Activated naive CD8-positive, alpha-beta T cell treated with anti-CD3 and anti-CD28 coated beads, Interleukin-2, amount 10 ng/mL, durations not matched to agents 7 days and 5 days (primary cell): ENCODE data around the gene CYTH2. TPM values are rescaled to one million over a fixed set of nuclear protein-coding genes. Genes with fewer than 3 reads are reported as not detected.
A peak's percentile ranks its signal among the peaks of the same experiment; 100 is the strongest.
"Not testable (repeated sequence)": the region's sequence is repeated elsewhere in the genome, so short reads cannot be mapped to it uniquely, and the experiment has no call there.

Experiments used
- ATAC-seq: fragments of 150-1000 bp; cut with Tn5 transposase; one replicate; pipeline ENCODE4 v1.10.0; 2021; ENCODE audit warnings: low read depth, moderate library complexity
- POLR2A ChIA-PET: fragments of 350-600 bp; sonication (Branson Sonifier 250); formaldehyde crosslinking; loops from one replicate; lab custom pipeline; 2021; ENCODE audit warnings: antibody characterized with exemption; lab: Charles Lee
- DNase-seq: peaks from one replicate; pipeline ENCODE4 v3.0.0; 2021
- H3K27ac Mint-ChIP-seq: one replicate; pipeline ENCODE4 v1.8.0; 2022; ENCODE audit warnings: mild to moderate bottlenecking, mixed read lengths
- H3K27me3 Mint-ChIP-seq: one replicate; pipeline ENCODE4 v1.8.0; 2022; ENCODE audit warnings: mild to moderate bottlenecking, moderate library complexity, mixed read lengths
- H3K36me3 Mint-ChIP-seq: one replicate; pipeline ENCODE4 v1.8.0; 2021; ENCODE audit warnings: mild to moderate bottlenecking, mixed read lengths
- H3K4me1 Mint-ChIP-seq: one replicate; pipeline ENCODE4 v1.8.0; 2021; ENCODE audit warnings: mixed read lengths
- H3K4me3 Mint-ChIP-seq: one replicate; pipeline ENCODE4 v1.8.0; 2022; ENCODE audit warnings: mild to moderate bottlenecking, moderate library complexity, mixed read lengths
- H3K9me3 Mint-ChIP-seq: one replicate; pipeline ENCODE4 v1.8.0; 2021; ENCODE audit warnings: mixed read lengths
- total RNA-seq, 2 experiments: library from RNA; stranded (reverse); gene quantifications; one replicate each; pipeline ENCODE4 v1.2.3, GENCODE V29; 2021

Gene CYTH2
- total RNA-seq, 2 experiments from 2014 or later: 57.6 to 59.1 TPM

DNA sequence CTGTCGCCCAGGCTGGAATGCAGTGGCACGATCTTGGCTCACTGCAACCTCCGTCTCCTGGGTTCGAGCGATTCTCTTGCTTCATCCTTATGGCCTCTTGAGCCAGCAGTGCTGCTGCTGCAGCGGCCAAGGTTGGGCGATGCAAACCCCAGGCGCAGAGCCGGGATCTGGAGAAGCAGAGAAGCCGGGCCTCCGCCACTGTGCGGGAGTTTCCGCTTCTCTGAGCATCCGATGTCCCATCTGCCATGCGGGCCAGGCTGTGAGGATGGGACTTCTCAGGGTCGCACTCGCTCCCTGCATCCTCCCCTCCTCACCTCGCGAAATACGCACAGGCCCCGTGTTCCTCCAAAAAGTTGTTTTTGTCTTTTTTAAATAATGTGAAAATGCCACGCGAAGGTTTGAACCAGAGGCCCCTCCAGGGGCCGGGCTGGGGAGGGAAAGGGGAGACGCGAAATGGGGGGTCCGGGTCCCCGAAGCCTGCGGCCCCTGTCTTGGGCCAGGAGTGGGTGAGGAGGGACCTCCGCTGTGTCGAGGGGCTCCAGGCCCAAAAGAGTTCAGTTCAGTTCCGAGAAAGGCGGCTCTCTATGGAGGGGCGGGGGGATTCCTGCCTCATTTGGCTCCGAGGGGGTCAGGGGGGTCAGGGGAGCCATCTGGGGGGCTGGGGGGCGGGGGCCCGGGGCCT lies 15.9 kb downstream of the CYTH2 start:
- Mint-ChIP-seq H3K27me3 (no peaks in the 10 kb centered on the region), H3K36me3 (no peaks in the 10 kb centered on the region), H3K4me3 (no peak overlapping the region), H3K27ac (no peak overlapping the region), H3K4me1 (peaks cover 17% of the 10 kb centered on the region), H3K9me3 (no peaks in the 10 kb centered on the region)
- no peak for ATAC-seq
- POLR2A ChIA-PET: no interaction called here
- no peak for DNase-seq

DNA sequence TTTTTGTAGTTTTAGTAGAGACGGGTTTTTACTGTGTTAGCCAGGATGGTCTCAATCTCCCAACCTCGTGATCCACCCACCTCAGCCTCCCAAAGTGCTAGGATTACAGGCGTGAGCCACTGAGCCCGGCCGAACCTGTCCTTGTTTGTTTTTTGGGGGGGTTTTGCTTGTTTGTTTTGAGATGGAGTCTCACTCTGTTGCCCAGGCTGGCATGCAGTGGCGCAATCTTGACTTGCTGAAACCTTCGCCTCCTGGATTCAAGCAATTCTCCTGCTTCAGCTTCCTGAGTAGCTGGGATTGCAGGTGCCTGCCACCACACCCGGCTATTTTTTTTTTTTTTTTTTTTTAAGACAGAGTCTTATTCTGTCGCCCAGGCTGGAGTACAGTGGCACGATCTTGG lies 17.5 kb downstream of the CYTH2 start:
- not testable (repeated sequence) for ATAC-seq, H3K9me3 Mint-ChIP-seq, DNase-seq, H3K27ac Mint-ChIP-seq, H3K4me3 Mint-ChIP-seq, H3K36me3 Mint-ChIP-seq
- POLR2A ChIA-PET: interaction anchor here (1.7 kb wide), 1 partner anchor 98 kb away, joined by 3 read pairs; no protein-coding TSS in a partner anchor
- Mint-ChIP-seq H3K27me3 (peaks cover 11% of the 10 kb centered on the region), H3K4me1 (peaks cover 14% of the 10 kb centered on the region)

DNA sequence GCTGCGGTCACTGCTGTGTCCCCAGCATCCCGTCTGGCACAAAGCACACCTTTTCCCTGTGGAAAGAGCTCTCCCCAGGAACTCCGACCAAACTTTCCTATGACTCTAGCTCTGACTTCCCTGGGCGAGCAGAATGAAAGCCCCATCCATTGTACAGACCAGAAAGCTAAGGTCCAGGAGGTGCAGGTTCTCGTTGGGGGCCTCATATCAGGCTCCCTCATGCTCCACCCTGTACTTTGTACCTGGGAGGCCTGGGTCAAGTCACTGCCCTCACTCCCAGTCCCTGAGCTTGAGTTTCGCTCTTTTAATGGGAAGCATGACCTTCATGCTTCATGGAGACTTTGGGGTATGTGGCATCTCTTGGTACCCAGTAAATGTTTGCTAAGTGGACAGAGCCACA lies 18.4 kb downstream of the CYTH2 start:
- peaks cover 13% of the 10 kb centered on the region for H3K27me3 Mint-ChIP-seq
- H3K4me3 Mint-ChIP-seq: no peak overlapping the region
- no peaks in the 10 kb centered on the region for H3K36me3 Mint-ChIP-seq
- no peak for ATAC-seq
- peaks cover 14% of the 10 kb centered on the region for H3K4me1 Mint-ChIP-seq
- no peak for DNase-seq
- no peaks in the 10 kb centered on the region for H3K9me3 Mint-ChIP-seq
- H3K27ac Mint-ChIP-seq: no peak overlapping the region
- POLR2A ChIA-PET: interaction anchor here (1.7 kb wide), 1 partner anchor 97 kb away, joined by 3 read pairs; no protein-coding TSS in a partner anchor

DNA sequence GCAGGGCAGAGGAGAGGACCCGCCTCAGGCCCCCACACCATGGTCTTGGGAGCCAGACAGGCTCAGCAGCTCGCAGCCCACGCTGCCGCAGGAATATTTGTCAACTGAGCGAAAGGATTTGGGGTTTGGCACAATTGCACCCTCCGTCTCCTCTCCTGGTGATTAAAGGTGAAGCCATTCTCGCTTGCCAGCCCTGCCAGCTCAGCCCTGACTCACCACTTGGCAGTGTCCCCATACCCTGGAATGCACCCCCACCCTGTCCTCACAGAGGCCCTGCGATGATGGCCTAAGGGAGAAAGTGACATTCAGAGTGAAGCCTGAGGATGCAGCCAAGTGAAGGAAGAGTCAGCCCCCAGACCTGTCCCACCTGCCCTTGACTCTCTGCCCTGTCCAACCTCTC lies 18.8 kb downstream of the CYTH2 start:
- ATAC-seq (no peak), DNase-seq (no peak)
- H3K4me3 Mint-ChIP-seq: no peak overlapping the region
- peaks cover 18% of the 10 kb centered on the region for H3K4me1 Mint-ChIP-seq
- H3K36me3 Mint-ChIP-seq: no peaks in the 10 kb centered on the region
- H3K27ac Mint-ChIP-seq: no peak overlapping the region
- POLR2A ChIA-PET: interaction anchor here (1.7 kb wide), 1 partner anchor 96 kb away, joined by 3 read pairs; no protein-coding TSS in a partner anchor
- H3K27me3 Mint-ChIP-seq: peaks cover 16% of the 10 kb centered on the region
- no peaks in the 10 kb centered on the region for H3K9me3 Mint-ChIP-seq

DNA sequence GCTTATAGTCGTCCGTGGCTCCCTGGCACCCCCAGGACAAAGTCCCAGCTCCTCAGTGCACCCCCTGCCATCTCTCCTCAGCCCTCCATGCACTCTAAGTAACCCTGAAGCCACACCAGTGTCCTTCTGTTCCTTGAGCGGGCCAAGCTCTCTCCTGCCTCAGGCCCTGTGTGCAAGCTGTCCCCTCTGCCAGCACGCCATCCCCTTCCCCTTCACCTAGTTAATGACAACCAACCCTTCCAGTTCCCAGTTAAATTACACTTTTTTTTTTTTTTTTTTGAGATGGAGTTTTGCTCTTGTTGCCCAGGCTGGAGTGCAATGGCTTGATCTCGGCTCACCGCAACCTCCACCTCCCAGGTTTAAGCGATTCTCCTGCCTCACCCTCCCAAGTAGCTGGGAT lies 19.3 kb downstream of the CYTH2 start:
- Mint-ChIP-seq H3K27me3 (peaks cover 16% of the 10 kb centered on the region), H3K4me1 (peaks cover 19% of the 10 kb centered on the region)
- POLR2A ChIA-PET, H3K4me3 Mint-ChIP-seq, H3K9me3 Mint-ChIP-seq, DNase-seq, ATAC-seq, H3K36me3 Mint-ChIP-seq, H3K27ac Mint-ChIP-seq: not testable (repeated sequence)

DNA sequence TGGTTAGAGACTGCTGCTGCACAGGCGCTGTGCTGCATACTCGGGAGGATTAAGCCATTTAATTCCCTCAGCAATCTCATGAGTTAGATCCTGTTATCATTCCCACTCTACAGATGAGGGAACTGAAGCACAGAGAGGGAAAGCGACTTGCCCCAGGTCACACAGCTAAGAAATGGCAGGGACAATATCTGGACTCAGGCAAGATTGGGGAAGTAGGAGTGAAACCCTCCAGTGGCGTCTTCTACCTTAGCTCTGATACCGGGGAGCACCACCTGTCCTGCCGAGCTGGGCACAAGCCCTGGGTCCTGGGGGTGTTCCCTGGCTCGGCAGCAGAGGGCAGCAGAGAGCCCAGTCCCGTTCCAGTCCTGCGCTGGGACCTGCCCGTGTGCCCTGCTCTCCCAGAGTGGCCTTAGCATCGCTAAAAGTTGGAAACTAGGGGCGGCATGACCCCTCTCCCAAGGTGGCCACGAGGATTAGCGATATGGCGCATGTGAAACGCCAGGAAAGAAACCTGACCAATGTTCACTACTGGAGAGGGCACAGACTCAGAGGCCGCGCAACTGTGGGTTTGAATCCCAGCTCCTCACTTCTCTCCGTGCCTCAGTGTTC lies 20.5 kb downstream of the CYTH2 start:
- no peak overlapping the region for H3K27ac Mint-ChIP-seq
- H3K9me3 Mint-ChIP-seq: no peaks in the 10 kb centered on the region
- H3K4me3 Mint-ChIP-seq: no peak overlapping the region
- peaks cover 21% of the 10 kb centered on the region for H3K27me3 Mint-ChIP-seq
- ATAC-seq (peak; percentile 40), DNase-seq (peak; percentile 90)
- H3K36me3 Mint-ChIP-seq: no peaks in the 10 kb centered on the region
- H3K4me1 Mint-ChIP-seq: peaks cover 20% of the 10 kb centered on the region
- POLR2A ChIA-PET: interaction anchor here (0.8 to 1.7 kb wide), 6 partner anchors 9 to 129 kb away, joined by 3 to 12 read pairs (median 4); partner anchors contain the start of genes RPL18 and SPHK2

DNA sequence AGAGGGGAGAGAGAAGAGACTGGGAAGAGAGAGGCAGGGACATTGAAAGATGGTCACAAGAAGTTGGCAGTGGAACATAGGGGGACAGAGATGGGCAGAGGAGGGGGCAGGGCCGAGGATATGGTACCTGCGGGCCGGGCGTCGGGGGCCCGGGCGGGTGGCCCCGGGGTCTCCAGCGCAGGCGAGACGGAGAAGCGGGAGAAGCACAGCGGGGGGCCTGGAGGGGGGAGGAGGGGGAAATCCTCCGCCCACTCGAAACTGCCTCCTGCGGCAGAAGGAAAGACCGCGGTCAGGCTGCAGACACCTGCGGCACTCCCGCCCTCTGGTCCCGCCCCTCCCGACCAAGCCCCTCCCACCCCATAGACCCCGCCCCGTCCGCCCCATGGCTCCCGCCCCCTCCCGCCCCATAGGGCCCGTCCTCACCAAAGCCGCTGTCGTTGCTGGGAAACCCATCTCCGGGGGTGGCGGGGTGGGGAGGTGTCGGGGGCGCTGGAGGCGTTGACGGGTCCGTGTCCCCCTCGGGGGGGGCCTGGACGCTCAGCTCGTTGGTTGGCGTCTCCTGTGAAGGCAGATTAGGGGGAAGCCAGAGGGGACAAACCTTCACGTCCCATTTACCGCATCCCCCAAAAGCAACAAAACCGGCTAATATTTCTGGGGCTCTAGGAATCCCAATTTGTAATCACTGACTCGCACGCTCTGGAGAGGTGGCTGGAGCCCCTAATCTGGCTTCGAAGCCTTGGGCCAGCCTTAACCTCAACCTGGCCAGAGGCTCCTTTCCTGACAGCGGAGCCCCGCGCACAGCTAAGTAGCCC lies 22.0 kb downstream of the CYTH2 start:
- Mint-ChIP-seq H3K27me3 (peaks cover 31% of the 10 kb centered on the region), H3K27ac (no peak overlapping the region), H3K4me3 (peak overlapping the region; percentile 58), H3K9me3 (no peaks in the 10 kb centered on the region), H3K36me3 (no peaks in the 10 kb centered on the region), H3K4me1 (peaks cover 27% of the 10 kb centered on the region)
- no peak for ATAC-seq
- DNase-seq: peak; percentile 64
- POLR2A ChIA-PET: interaction anchor here (0.5 to 0.7 kb wide), 2 partner anchors 157 to 659 kb away, joined by 3 to 4 read pairs; no protein-coding TSS in a partner anchor

DNA sequence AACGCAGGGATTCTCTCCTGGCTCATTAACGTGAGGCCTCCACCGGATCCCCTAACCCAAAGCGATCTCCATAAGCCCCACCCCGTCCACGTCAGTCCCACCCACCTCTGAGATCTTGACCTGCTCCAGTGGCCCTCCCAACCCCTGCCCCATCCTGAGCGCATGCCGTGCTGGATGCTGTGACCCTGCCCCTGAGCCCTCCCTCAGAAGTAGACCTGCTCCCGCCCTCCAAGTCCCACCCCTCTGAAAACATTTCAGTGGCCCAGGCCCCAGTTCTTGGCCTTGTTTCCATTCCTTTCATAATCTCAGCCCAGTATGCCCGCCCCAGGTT lies 22.6 kb downstream of the CYTH2 start:
- peaks cover 31% of the 10 kb centered on the region for H3K27me3 Mint-ChIP-seq
- POLR2A ChIA-PET: interaction anchor here (0.5 kb wide), 1 partner anchor 157 kb away, joined by 3 read pairs; no protein-coding TSS in a partner anchor
- peaks cover 27% of the 10 kb centered on the region for H3K4me1 Mint-ChIP-seq
- DNase-seq (no peak), ATAC-seq (no peak)
- peak overlapping the region; percentile 58 for H3K4me3 Mint-ChIP-seq
- no peak overlapping the region for H3K27ac Mint-ChIP-seq
- H3K36me3 Mint-ChIP-seq: no peaks in the 10 kb centered on the region
- no peaks in the 10 kb centered on the region for H3K9me3 Mint-ChIP-seq

DNA sequence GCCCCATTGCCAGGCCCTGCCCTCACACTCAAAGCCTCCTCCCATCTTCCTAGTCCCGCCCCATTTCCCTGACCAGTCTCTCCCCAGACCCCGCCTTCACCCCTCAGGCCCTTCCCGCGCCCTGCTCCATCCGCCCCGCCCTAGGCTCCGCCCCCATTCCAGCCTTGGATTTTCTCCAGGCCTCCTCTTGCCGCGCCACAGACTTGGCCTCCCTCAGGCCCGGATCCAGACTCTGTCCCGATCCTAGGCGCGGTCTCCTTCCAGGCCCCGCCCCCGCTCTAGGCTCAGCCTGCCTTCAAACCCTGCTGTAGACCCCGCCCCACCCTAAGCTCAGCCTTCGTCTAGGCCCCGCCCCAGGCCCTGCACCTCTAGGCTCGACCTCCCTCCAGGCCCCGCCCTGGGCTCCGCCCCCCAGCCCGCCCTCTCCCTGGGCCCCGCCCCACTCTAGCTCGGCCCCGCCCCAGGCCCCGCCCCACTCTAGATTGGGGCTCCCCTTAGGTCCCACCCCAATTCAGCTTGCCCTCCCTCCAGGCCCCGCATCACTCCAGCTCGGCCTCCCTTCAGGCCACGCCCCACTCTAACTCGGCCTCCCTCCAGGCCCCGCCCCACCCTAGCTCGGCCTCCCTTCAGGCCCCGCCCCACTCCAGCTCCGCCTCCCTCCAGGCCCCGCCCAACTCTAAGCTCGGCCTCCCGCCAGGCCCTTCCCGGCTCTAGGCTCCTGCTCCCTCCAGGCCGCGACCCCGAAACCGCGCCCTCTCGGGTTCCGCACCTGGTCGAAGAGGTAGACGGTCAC lies 24.0 kb downstream of the CYTH2 start:
- peaks cover 27% of the 10 kb centered on the region for H3K4me1 Mint-ChIP-seq
- POLR2A ChIA-PET: interaction anchor here (0.5 to 1.0 kb wide), 5 partner anchors 12 to 146 kb away, joined by 3 to 9 read pairs (median 5); partner anchors contain the start of genes RPL18 and SPHK2
- H3K9me3 Mint-ChIP-seq: no peaks in the 10 kb centered on the region
- peak overlapping the region; percentile 75 for H3K4me3 Mint-ChIP-seq
- DNase-seq (peak; percentile 87), ATAC-seq (peak; percentile 75)
- peaks cover 31% of the 10 kb centered on the region for H3K27me3 Mint-ChIP-seq
- H3K36me3 Mint-ChIP-seq: no peaks in the 10 kb centered on the region
- peak overlapping the region; percentile 76 for H3K27ac Mint-ChIP-seq

DNA sequence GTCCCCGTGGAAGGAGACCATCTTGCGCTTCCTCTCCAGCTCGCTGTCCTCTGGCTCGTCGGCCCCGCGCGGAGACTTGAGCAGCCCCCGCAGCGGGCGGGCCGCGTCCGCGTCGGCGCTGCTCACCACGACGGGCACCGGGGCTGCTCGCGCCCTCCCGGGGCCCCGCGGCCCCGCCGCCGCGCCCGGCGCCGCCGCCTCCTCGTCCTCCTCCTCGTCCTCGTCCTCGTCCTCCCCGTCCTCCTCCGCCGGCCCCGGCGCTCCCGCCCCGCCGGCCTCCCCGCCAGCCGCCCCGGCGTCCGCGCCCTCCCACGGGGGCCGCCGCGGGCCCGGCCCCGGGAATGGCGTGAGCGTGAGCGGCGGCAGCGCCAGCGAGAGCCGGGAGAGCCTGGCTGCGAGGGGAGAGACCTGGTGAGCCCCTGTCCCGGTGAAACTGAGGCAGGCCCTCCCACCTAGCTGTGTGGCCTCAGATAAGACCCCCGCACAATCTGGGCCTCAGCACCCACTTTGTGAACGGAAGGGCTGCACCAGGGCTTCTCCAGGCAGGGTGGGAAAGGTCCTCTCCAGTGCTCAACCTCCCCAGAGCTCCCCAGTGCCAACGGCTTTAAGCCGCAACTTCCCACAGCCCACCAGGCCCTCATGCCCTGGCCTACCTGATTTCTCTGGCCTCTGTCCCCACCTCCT lies 24.7 kb downstream of the CYTH2 start:
- Mint-ChIP-seq H3K27ac (no peak overlapping the region), H3K36me3 (no peaks in the 10 kb centered on the region), H3K4me3 (peak overlapping the region; percentile 80), H3K4me1 (peaks cover 27% of the 10 kb centered on the region), H3K27me3 (peaks cover 31% of the 10 kb centered on the region), H3K9me3 (no peaks in the 10 kb centered on the region)
- POLR2A ChIA-PET: interaction anchor here (0.5 to 1.0 kb wide), 4 partner anchors 13 to 145 kb away, joined by 3 to 9 read pairs (median 5); partner anchors contain the start of genes RPL18 and SPHK2
- ATAC-seq (peak; percentile 21), DNase-seq (no peak)

DNA sequence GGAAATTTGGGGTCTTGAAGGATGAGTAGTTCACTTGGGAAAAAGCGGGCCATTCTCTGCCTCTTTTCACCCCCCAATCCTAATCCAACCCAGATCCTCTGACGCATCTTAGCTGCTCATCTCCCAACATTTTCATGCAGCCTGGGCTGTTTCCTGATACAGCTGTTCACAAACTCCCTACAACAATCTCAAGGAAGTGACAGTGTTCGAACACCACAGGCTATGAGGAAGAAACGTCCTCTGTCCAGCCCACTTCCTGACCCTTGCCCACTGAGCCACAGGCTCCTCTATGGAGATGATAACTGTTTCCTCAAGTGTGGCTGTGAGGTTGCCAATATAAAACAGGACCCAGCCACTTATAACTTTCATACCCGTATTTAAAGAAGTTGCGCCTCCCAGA lies 26.2 kb downstream of the CYTH2 start:
- Mint-ChIP-seq H3K36me3 (no peaks in the 10 kb centered on the region), H3K4me1 (peaks cover 26% of the 10 kb centered on the region), H3K27ac (no peak overlapping the region), H3K4me3 (no peak overlapping the region), H3K9me3 (no peaks in the 10 kb centered on the region), H3K27me3 (peaks cover 29% of the 10 kb centered on the region)
- DNase-seq (no peak), ATAC-seq (no peak)
- POLR2A ChIA-PET: interaction anchor here (0.7 kb wide), 1 partner anchor 15 kb away, joined by 4 read pairs; no protein-coding TSS in a partner anchor
